Omental fat pad (tissue), 4 donors: ENCODE results near the gene C2CD2. TPM values are rescaled to one million over a fixed set of nuclear protein-coding genes. Genes with fewer than 3 reads are reported as not detected.

Source experiments
- ATAC-seq: fragments of 150-250 bp; one replicate; pipeline ENCODE4 v1.9.1; 2016; ENCODE audit warnings: mild to moderate bottlenecking, moderate library complexity; ENCODE audit not compliant: low FRiP score
- DNase-seq: peaks from one replicate; pipeline ENCODE4 v3.0.0-alpha.2; 2019; ENCODE audit warnings: low spot score
- CTCF ChIP-seq, 3 donors: fragments of 450-650 bp; IDR thresholded peaks; one replicate each; pipeline ENCODE4 v1.5.1; 2016 to 2017; ENCODE audit warnings: antibody characterized with exemption in 3 of 3, mild to moderate bottlenecking in 3 of 3, moderate library complexity in 2 of 3
- total RNA-seq, 4 donors: library from RNA; depleted of rRNA; stranded (reverse); fragments of >200 nt; gene quantifications; one replicate each; pipeline ENCODE4 v1.1.0, GENCODE V29; 2016

C2CD2 gene
- total RNA-seq, 4 donors from 2014 or later, result 57.7 to 264 (median 96.4) TPM

DNA sequence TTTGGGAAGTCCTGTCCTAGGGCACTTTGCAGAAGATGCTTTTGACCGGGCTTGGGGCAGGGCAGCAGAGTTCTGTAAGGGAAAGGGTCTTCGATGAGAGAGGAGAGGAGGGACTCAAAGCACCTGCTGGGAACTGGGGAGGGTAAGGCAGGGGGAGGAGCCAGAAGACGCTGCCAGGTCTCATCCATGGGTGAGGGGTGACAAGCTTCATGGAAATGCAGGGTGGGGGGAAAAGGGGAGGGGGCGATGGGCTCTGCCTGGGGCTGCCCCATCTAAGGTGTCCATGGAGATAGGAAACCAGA lies 20.9 kb upstream of the C2CD2 start:
- no peak for ATAC-seq
- DNase-seq, result no peak
- TF ChIP-seq CTCF (IDR thresholded peaks at IDR 0.05), result no peak

- ATAC-seq (no peak), DNase-seq (no peak)
- no peak for TF ChIP-seq CTCF (IDR thresholded peaks at IDR 0.05)
These were observed 20.3 kb upstream of the C2CD2 start for GRCh38 chr21:41973861-41974751.

GRCh38 chr21:41973427-41973831 lies 19.6 kb upstream of the C2CD2 start:
- ATAC-seq, result no peak
- TF ChIP-seq CTCF (IDR thresholded peaks at IDR 0.05), result no peak
- no peak for DNase-seq

DNA sequence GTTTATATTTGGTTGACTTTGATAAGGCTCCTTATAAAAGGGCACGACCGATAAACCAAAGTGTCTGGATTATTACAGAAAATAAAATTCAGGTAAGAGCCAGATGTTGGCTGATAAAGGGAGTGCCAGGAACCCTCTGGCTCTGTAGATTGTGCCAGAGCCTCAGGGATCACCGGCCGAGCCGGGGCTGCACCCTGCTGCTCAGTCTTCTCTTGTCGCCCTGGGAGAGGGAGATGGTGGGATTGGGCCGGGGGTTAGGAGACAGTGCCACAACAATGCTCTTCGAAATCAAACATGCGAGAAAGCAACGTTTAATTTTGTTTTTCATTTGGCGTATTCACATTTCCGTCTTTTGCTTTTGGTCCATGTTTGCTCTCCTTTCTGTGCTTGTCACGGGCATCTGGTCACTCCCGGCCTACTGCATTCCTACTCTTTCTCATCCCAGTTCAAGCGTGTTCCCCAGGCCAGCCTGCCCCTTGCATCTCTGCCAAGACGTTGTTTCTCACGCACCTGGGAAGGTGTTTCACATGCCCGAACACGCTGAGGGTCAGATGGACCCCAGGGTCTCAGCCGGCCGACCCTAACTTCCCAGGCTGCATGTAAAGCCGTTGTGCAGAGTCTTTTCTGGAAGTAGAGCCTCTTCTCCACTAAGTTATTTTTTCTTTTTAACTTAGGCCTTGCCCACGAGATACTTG lies 18.8 kb upstream of the C2CD2 start:
- ATAC-seq (no peak), DNase-seq (no peak)
- TF ChIP-seq CTCF (IDR thresholded peaks at IDR 0.05), result no peak

- no peak for DNase-seq
These were observed 18.1 kb upstream of the C2CD2 start for GRCh38 chr21:41971891-41972290.

GRCh38 chr21:41970751-41971653 lies 17.2 kb upstream of the C2CD2 start:
- DNase-seq (no peak), ATAC-seq (no peak)
- no peak for TF ChIP-seq CTCF (IDR thresholded peaks at IDR 0.05)

More at GRCh38 chr21:41971891-41972290, 18.1 kb upstream of the C2CD2 start:
- TF ChIP-seq CTCF (IDR thresholded peaks at IDR 0.05), result no peak
- no peak for ATAC-seq
